HG03565 (cell line): Measurements from ENCODE around the gene HOXB4.

ENCODE experiments used
- ATAC-seq: cut with Tn5 transposase; IDR thresholded peaks from one replicate; pipeline ENCODE4 v1.9.1; 2021; ENCODE audit warnings: mild to moderate bottlenecking, moderate library complexity; ENCODE audit not compliant: unreplicated experiment

The HOXB4 gene

GRCh38 chr17:48601539-48602425, 23.6 kb upstream of the HOXB4 start:
- ATAC-seq, result no peak

GRCh38 chr17:48601207-48601538, 23.0 kb upstream of the HOXB4 start:
- ATAC-seq, result no peak

- no peak for ATAC-seq
Measured at GRCh38 chr17:48600244-48601098, 22.3 kb upstream of the HOXB4 start.

GRCh38 chr17:48599354-48599753, 21.2 kb upstream of the HOXB4 start:
- ATAC-seq, result no peak

GRCh38 chr17:48598736-48599135, 20.6 kb upstream of the HOXB4 start:
- no peak for ATAC-seq

DNA sequence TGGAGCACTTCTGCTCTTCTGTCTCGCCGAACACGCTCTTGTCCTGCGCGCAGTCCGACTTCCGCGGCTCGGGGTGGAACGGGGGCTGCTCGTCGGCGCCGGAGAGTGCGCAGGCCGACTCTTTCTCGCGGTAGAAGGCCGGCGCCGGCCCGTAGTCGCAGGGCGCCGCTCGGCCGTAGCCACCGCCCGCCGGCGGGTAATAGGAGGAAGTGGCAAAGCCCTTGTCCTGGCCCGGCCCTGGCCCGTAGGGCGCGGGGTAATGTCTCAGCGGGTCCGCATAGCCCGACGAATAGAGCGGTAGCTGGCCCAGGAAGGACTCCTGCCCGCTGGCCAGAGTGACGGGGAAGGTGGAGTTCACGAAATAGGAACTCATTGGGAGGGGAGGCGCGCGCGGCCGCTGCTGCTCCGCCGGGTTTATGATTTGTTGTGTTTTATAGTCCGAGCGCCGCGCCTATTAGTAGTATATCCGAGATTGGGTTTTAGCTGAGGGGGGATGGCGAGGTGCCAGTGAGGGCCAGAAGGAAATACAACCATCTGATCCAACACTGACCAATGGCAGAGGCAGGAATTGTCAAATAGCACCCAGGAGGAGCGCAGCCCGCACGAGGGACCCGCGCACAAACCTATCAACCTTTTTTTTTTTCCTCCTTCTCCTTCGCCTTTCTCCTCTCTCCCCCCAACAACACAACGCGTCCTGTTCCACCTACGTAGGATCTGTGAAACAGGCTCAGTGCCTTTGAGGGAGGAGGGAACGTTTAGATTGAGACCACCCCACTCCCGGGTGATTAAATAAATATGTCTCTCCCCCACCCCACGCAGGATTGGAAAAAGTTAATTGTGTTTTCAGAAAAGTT, 19.9 kb upstream of the HOXB4 start:
- ATAC-seq, result no peak

- no peak for ATAC-seq
Measured at GRCh38 chr17:48597528-48597777, 19.3 kb upstream of the HOXB4 start.

DNA sequence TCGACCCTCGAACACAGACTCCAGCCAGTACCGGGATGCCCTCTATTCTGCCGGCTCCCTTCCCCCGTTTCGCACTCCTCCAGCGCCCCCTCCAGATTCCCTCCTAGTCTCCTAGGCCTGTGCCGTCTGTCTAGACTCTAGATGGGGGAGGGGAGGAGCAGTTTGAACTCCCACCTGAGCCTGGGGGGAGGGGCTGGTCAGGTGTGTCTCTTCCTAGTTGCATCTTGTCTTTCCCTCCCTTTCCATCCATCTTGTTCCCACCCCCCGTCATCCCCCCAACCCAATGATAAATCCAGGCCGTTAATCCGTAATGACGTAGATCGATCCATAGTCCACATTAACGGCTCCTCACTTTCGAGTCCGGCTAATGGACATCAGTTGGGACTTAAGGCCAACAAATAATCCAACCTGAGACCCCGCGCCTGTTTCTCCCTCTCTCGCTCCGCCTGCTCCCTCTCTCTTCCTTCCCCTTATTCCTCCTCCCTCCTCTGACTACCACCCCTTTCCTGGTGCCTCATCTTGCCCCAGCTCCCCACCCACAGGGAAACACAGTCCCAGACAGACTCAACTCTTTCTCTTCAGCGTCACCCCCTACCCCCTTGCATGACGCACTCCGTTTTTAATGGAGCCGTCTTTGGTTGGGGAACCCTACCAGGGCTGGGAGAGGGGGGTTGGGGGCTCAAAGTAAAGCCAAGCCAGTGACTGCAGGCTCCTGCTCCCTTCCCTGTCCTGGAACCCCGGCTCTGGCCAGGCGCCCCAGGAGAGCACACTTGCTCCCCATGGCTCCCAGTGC, 18.8 kb upstream of the HOXB4 start:
- no peak for ATAC-seq

- no peak for ATAC-seq
Measured at GRCh38 chr17:48596000-48596734, 18.0 kb upstream of the HOXB4 start.

DNA sequence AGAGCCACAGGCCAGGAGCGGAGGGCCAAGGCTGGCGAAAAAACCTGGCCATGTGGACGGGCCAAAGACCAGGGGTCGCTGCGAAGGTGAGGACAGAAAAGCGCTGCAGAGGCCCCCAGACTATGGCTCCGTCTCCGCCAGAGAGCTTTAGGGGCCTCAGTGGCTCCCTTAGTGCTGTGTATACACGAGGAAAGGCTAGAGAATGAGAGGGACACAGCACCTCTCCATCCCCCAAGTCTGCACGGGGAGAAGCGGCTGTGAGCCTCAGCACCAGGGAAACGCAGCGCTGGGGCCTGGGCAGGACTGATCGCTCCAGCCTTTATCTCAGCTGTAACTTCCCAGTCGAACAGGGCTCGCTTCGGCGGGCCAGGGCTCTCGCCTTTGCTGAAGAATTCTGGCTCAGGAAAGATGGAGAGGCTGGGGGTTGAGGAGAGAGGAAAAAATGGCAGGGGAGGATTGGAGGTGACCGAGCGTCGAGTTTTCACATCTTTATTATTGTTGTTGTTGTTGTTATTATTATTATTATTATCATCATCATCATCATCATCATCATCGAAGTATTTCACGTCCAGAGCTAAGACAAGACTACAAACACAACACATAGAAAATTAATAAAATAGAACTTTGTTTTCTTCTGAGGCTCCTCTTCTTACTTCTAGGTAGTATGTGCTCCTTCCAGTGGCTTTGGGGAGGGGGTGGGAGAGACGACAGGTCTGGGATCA, 17.3 kb upstream of the HOXB4 start:
- ATAC-seq, result no peak

GRCh38 chr17:48594538-48595277, 16.6 kb upstream of the HOXB4 start:
- ATAC-seq, result no peak

DNA sequence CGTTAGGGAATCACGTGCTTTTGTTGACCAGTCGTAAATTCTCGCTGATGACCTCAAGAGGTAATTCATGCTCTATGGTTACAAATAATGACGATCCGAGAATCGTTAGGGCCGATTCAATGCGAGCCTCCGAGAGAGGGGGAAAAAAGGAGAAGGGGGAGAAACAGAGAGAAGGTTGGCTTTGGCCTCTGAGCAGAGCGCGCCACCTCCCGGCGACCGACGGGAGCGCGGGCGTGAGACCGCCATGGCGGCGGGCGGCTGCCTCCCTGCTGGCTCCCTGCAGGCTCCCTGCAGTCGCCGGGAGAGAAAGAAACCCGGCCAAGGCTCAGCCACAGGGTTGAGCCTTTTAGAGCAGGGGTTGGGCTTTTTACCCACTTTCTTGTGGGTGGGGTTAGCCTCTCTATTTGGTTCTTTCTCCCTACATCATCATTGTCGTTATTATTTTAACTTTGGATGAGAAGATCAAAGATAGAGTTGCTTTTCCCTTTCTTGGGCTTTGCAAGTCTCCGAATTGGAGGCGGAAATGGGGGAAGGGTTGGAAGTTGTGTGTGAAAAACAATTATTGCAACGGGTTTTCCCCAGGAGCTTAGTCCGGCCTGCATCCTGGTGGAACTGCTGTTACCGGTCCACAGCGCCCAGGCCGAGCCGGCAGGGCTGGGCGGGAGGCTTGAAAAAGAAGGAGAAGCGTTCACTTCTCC, 15.8 kb upstream of the HOXB4 start:
- no peak for ATAC-seq

DNA sequence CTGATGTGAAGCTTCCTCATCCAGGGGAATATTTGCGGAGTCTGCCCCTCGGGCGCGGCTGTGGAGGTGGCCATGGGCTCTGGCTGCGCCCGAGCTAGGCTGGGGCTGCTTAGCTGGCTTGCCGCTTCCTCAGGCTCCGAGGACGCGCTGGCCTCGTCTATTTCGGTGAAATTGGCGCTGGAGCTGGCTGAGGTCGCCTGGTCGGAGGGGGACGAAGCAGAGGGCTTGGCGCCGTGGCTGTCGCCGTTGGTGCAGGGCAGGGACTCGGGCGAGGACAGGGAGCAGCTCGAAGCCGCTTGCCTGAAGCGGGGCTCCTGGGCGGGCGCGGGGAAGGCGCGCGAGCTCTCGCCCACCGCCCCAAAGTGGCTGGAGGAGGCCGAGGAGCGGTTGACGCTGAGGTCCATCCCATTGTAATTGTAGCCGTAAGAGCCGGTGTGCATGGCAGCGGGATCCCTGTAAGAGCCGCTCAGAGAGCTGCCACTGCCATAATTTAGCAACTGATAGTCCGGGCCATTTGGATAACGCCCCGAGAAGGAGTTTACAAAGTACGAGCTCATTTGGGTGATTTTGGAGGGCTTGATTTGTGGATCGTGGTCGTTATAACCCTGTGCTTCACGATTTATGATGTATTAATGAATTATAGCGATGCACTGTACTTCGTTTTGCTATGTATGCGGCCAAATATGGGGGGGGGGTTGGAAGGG, 15.1 kb upstream of the HOXB4 start, which contains the start of gene HOXB5:
Gene HOXB5 (minus strand): TSS at position 654 of the 704 bp plus-strand sequence. CDS start 97 bp downstream, at position 557.
- no peak for ATAC-seq

- no peak for ATAC-seq
Measured at GRCh38 chr17:48592577-48592976, 14.4 kb upstream of the HOXB4 start.

- ATAC-seq, result no peak
Measured at GRCh38 chr17:48592057-48592514, 13.9 kb upstream of the HOXB4 start.

- ATAC-seq, result no peak
Measured at GRCh38 chr17:48591255-48592056, 13.3 kb upstream of the HOXB4 start.
